22Rv1 (cell line): ENCODE data around the gene NEK8.

ENCODE experiments used
- CTCF ChIP-seq: fragments of 450-650 bp; IDR thresholded peaks from 2 replicates; pipeline ENCODE4 v1.5.1; 2017; ENCODE audit warnings: mild to moderate bottlenecking
- ZFX ChIP-seq: fragments of 450-650 bp; IDR thresholded peaks from 2 replicates; pipeline ENCODE4 v1.6.1; 2017; ENCODE audit warnings: antibody characterized with exemption, borderline replicate concordance

DNA sequence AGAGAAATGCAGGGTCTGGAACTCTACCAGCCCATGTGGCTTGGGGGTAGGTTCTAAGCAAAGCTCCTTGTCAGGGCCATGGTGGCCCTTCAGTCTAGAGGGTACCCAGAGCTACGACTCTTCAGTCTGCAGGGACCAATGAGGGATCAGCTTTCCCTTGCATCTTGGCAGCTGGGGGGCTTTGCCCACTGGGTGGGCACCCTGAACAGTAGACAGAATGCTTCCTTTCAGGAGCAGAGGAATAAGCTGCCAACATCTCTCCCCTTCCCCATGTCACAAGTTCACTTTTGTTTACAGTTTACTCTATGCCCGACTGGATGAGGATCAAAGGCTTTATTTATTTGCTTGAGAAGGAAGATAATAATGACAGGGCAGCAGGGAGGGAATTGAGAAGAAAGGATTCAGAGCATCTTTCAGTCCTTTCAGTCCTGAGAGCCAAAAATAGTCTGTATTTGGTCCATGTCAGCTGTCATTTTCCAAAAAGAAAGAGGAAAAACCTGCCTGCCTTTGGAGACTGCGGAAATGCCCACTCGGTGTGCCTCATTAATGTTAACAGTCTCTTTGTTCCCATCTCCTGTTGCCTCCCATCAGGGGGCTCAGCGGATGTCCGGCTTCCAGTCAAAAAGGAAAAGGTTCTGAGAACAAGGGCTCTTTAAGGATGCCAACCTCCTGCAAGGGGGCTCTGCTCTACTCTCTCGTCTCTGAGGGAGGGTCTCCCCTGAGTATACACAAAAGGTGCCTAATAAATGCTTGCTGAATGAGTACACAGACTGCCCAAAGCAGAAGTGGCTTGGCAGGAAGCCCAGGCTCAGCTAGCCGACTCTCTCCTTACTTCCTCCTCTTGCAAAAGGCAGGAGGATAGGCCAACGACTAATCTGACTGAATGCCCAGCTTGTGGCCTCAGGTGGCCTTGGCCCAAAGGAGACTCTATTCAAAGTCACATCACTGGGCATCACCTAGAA, 32.3 kb downstream of the NEK8 start:
- TF ChIP-seq CTCF (no peak), ZFX (no peak)
